Uterus (tissue), 2 donors: Measurements from ENCODE around the gene STARD3NL.

ENCODE experiments used
- CTCF ChIP-seq, 4 experiments: fragments of 200-600 bp in 2 of 4; fragments of 450-650 bp in 2 of 4; sonication (generic) in 2 of 4; IDR thresholded peaks; one replicate each; pipeline ENCODE4 v1.5.1; 2016 to 2019; ENCODE audit warnings: antibody characterized with exemption in 4 of 4, mild to moderate bottlenecking in 2 of 4, moderate library complexity in 1 of 4
- POLR2A ChIP-seq, 2 donors: fragments of 450-650 bp; IDR thresholded peaks; one replicate each; pipeline ENCODE4 v1.6.1; 2016; ENCODE audit warnings: antibody characterized with exemption in 2 of 2, mild to moderate bottlenecking in 1 of 2, moderate library complexity in 1 of 2

GRCh38 chr7:38168890-38169570, 9.0 kb upstream of the STARD3NL start:
- TF ChIP-seq CTCF (IDR thresholded peaks at IDR 0.05) (no peak), POLR2A (IDR thresholded peaks at IDR 0.05) (no peak)
